ENCODE results near the gene TRHDE.

The TRHDE gene

GRCh38 chr12:72330784-72331183, 58.6 kb downstream of the TRHDE start:
- peak overlapping the region; percentile 52 for H2AFZ ChIP-seq (ENCODE audit: low read depth)
- no peaks in the 10 kb centered on the region for H3K27me3 ChIP-seq (ENCODE audit: insufficient read depth, low read depth)
- H3K4me1 ChIP-seq (ENCODE audit: low read depth, poor library complexity, severe bottlenecking), result peaks cover 55% of the 10 kb centered on the region
- TF ChIP-seq CTCF (conservative IDR thresholded peaks at IDR 0.05; ENCODE audit: low read depth, low read length), result no peak
- peak overlapping the region; percentile 88 for H3K4me2 ChIP-seq
- H3K4me3 ChIP-seq (IDR thresholded peaks at IDR 0.05; ENCODE audit: insufficient read depth, low read depth, low read length), result no peak overlapping the region
- H3K36me3 ChIP-seq (ENCODE audit: insufficient read depth), result no peaks in the 10 kb centered on the region
- H3K79me2 ChIP-seq (ENCODE audit: insufficient read depth, low read depth), result no peaks in the 10 kb centered on the region
- no peaks in the 10 kb centered on the region for H4K20me1 ChIP-seq (ENCODE audit: insufficient read depth)
- H3K27ac ChIP-seq, result peak overlapping the region; percentile 92
- H3K9ac ChIP-seq, result peak overlapping the region; percentile 73

- Histone ChIP-seq H2AFZ (ENCODE audit: low read depth) (no peak overlapping the region), H3K4me1 (ENCODE audit: low read depth, poor library complexity, severe bottlenecking) (peaks cover 9% of the 10 kb centered on the region), H3K27me3 (ENCODE audit: insufficient read depth, low read depth) (no peaks in the 10 kb centered on the region), H3K27ac (no peak overlapping the region), H3K36me3 (ENCODE audit: insufficient read depth) (no peaks in the 10 kb centered on the region), H3K4me2 (no peak overlapping the region), H3K9ac (no peak overlapping the region), H3K79me2 (ENCODE audit: insufficient read depth, low read depth) (no peaks in the 10 kb centered on the region), H3K4me3 (IDR thresholded peaks at IDR 0.05; ENCODE audit: insufficient read depth, low read depth, low read length) (no peak overlapping the region), H4K20me1 (ENCODE audit: insufficient read depth) (no peaks in the 10 kb centered on the region)
- TF ChIP-seq CTCF (conservative IDR thresholded peaks at IDR 0.05; ENCODE audit: low read depth, low read length), result no peak
These were observed 65.2 kb downstream of the TRHDE start for GRCh38 chr12:72337382-72337781.

- Histone ChIP-seq H3K9ac (no peak overlapping the region), H3K36me3 (ENCODE audit: insufficient read depth) (no peaks in the 10 kb centered on the region), H3K27me3 (ENCODE audit: insufficient read depth, low read depth) (no peaks in the 10 kb centered on the region), H2AFZ (ENCODE audit: low read depth) (no peak overlapping the region), H3K27ac (no peak overlapping the region), H4K20me1 (ENCODE audit: insufficient read depth) (no peaks in the 10 kb centered on the region), H3K79me2 (ENCODE audit: insufficient read depth, low read depth) (no peaks in the 10 kb centered on the region), H3K4me3 (IDR thresholded peaks at IDR 0.05; ENCODE audit: insufficient read depth, low read depth, low read length) (no peak overlapping the region), H3K4me1 (ENCODE audit: low read depth, poor library complexity, severe bottlenecking) (peaks cover 4% of the 10 kb centered on the region), H3K4me2 (no peak overlapping the region)
- no peak for TF ChIP-seq CTCF (conservative IDR thresholded peaks at IDR 0.05; ENCODE audit: low read depth, low read length)
These were observed 65.8 kb downstream of the TRHDE start for GRCh38 chr12:72337946-72338345.

- no peak for TF ChIP-seq CTCF (conservative IDR thresholded peaks at IDR 0.05; ENCODE audit: low read depth, low read length)
- no peak overlapping the region for H3K4me3 ChIP-seq (IDR thresholded peaks at IDR 0.05; ENCODE audit: insufficient read depth, low read depth, low read length)
- no peaks in the 10 kb centered on the region for H3K27me3 ChIP-seq (ENCODE audit: insufficient read depth, low read depth)
- no peak overlapping the region for H3K9ac ChIP-seq
- H3K4me1 ChIP-seq (ENCODE audit: low read depth, poor library complexity, severe bottlenecking), result no peaks in the 10 kb centered on the region
- no peaks in the 10 kb centered on the region for H3K36me3 ChIP-seq (ENCODE audit: insufficient read depth)
- H2AFZ ChIP-seq (ENCODE audit: low read depth), result no peak overlapping the region
- no peak overlapping the region for H3K4me2 ChIP-seq
- no peak overlapping the region for H3K27ac ChIP-seq
- H4K20me1 ChIP-seq (ENCODE audit: insufficient read depth), result no peaks in the 10 kb centered on the region
- no peaks in the 10 kb centered on the region for H3K79me2 ChIP-seq (ENCODE audit: insufficient read depth, low read depth)
These were observed 66.3 kb downstream of the TRHDE start for GRCh38 chr12:72338437-72338836.
